HG03108 (cell line): ENCODE results near the gene BTBD9.

Source experiments
- ATAC-seq: cut with Tn5 transposase; IDR thresholded peaks from one replicate; pipeline ENCODE4 v1.9.1; 2021; ENCODE audit warnings: moderate library complexity; ENCODE audit not compliant: unreplicated experiment

BTBD9 gene

DNA sequence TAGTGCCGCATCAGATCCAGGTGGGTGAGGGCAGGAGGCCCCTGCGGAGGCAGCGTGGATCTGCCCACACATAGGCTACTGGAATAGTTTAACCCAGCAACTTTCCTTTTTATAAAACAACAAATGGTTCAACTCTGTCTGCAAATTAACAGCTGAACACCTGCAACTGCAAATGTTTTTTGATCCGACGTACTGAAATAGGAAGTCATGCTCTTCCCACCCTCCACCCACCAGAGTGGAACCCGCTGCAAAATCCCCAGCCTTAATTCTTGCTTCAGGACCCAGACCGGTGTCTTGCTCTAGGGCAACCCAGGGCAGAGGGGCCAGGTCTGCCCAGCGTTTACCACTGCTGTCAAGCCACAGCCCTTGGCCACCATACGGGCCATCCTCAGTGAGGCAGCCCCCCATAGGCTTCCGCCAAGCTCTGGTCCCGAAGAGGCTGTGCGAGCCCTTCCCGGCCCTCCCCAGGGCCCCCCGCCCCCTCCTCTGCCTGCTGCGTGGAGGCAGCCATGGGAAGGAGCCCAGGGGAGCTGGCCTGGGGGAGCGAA, 485.9 kb downstream of the BTBD9 start:
- ATAC-seq = no peak

DNA sequence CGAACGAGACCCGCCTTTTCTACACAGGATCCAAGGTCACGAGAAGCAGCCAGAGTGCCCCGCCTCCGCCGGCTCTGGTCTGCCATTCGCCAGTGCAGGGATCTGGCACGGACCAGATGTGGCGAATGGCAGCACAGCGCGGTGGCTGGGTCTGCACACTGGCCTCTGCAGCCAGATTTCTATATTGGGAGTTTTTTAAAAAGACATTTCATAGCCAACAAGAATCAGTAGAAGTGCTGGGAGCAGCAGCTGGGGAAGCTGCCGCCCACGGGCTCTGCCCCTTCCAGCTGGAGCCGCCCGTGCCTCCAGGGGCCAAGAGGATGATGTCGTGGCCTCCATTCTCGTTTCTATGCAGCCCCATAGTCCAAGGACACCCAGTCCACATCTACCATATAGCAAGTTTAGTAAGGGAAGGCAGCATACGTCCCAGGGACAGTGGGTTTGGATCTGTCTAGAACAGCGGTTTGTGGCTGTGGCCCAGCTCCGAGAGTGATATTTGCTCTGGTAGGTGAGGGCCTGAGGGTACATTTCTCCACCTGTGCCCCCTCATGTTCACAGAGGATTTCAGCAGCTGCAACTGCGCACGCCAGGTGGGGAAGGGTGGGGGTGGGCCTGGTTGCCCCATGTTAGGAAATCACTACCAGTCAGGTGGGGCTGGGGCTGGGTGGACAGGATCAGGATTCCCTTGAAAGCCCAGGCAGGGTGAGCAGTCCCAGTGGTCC, 486.5 kb downstream of the BTBD9 start:
- no peak for ATAC-seq

DNA sequence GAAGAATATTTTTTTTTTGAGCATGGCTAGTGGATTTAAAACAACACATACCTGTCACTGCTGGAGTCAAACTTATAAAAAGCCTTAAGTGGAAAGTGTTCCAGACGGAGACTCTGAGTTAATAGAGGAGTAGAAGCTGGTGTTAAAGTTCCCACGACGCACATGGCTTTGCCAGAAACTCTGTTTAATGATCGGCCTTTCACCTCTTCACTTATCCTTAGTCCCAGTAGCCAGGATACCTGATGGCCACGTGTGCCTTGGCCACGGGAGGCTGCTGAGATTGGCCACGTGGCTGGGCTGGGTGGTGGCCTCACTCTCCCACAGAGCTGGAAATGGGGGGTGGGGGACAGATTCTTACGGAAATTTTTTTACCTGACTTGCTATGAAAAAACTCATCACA, 487.1 kb downstream of the BTBD9 start:
- ATAC-seq = no peak

DNA sequence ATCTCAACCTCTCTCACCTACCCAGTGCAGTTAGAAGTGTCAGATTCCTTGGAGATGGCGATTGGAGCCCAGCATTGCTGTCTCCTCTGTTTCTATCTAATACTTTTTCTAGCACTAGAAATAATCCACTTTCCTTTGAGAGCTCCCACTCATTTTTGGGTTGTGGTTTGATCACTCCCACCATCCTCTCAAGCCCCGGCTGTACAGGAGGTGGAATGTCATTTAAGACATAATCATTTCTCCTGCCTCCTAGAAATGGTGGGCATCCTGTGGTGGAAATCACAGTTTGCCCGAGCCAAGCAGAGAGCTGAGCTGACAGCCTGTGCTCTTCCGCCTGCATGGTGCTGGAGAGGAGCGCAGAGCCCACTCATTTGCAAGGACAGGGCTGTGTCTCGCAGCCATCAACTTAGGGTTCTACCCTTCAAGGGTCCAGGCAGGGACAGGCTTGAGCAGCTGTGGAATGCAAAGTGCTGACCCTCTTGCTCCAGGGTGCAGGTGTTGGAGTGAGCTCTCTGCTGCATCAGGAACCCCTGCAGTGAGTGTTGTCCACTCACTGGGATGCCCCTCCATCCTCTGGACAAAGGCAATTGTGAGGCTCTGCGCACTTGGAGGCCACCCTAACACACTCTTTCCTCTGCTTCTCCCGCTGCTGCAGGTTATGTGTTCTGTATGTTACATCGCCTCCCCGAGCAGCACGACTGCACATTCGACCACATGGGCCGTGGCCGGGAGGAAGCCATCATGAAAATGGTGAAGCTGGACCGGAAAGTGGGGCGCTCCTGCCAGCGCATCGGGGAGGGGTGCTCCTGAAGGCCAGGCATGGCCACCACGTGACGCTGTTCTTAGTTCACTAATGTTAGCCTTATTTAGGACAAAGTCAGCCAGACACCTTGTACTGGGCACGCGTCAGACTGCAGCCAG, 487.9 kb downstream of the BTBD9 start:
- ATAC-seq = no peak

DNA sequence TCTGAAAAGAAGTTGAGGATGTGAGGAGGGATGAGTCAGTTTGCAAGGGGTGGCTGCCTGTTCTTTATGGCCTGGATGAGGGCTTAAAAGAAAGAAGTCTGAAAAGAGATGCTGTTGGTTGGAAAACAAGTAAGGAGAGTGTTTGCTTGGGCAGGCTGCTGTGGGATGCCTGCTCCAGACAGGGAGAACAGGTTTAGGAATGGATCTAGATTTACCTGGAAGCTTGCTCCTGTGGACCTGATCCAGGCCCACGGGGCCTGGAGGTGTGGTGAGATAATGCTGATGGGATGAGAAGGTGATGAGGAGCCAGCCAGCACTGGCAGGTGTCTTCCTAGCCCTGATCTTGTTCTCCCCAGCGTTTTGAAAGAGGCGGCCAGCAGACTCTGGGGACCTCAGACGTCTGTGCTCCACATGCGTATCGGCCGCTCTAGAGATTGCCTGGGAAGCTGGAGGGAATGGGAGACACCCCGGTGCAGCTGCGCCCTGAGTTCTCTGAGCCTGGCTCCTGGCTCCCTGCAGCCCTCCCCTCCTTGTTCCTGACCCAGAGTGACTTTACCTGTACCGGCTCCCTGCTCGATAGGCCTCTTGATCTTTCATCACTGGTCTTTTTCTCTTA, 488.9 kb downstream of the BTBD9 start:
- ATAC-seq = no peak

DNA sequence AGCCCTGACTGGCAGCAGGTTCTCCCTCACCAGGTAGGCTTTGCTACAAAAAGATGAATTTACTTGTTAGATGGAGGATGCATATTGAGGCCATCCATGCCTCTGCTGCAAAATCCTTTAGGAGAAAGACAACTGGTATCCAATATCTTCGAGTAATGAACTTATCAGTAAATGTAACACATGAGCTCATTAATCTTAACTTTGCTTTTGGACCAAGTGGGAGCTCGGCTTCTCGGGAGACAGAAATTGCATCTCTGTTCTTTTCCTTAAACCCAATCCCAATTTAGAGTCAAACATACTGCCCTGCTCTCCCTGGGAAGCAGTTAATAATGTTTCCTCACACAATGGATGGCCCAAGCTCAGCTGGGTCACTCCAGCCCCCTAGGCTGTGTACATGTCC, 489.7 kb downstream of the BTBD9 start:
- ATAC-seq = no peak

DNA sequence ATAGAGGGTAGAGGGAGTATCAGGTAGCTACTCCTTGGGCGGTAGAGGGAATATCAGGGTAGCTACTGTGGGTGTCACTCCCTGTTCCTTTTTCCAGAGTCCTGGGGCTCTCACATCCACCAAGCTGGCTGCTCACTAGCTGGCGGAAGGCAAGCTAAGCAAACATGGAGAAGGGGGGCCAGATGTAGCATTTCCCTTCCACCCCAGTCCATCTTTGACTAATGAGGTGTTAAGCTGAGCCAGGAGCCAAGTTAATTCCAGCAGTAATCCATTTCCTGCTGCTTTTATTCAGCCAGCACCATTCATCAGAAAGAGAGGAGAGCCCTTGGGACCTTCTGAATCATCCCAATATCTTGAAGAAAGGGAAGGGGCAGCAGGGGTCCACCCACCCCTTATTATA, 490.2 kb downstream of the BTBD9 start:
- no peak for ATAC-seq

DNA sequence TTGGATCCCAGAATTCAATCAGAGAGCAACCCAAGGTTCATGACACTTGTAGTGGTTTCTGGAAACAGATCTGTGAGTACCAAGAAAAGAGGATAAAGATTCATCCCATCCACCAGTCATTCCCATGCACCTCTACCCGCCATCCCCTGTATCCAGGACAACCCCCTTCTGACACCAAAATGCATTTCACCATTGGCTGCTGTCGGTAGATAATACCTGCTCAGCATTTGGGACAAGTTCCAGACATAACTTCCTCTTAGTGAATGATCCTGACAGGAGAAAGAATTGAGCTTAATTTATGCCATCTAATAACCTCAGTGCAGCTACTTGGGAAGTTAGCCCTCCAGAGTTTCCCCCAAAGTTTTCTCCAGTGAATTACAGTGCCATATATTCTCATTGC, 491.1 kb downstream of the BTBD9 start:
- no peak for ATAC-seq

DNA sequence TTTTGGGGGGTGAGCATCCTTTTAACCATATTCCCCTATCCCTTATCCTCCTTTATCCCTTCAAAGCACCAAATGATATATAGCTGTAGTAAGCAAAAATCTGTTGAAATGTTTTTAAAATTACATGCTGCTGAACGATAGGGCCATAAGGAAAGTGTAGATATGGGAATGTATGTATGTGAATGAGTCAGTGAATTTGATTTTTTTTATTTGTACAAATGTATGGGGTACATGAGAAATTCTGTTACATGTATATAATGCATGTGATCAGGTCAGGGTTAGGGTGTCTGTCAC, 493.0 kb downstream of the BTBD9 start:
- no peak for ATAC-seq

DNA sequence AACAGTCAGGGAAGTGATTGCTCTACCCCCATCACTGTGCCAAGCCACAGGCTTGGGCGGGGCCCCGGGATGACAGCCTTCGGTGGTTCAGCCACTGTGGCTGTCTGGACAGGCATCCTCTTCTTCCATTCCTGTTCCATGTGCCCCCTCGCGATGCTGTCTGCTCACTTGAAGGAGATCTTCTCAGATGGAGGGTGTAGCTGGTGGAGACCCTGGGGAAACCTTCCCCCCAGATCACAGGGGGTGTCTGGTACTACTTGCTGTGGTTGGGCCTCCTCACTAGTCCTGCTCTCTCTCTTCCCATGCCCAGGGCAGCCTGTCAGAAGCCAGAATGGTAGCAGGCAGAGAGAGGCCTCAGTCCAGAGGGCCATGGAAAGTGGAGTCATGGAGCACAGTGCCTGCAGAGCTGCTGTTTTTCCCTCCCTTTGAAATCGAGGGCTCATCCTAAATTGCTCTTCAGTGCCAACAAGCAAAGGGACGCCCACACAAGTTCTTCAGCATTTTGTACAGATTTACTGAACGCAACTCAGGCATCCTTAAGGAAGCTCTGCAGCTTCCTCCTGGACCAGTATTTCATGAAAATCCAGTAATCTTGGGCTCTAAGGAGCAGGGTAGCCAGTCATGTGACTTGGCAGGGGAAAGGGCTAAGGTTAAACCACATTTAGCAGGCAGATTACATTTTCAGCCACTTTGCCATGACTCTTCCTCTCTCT, 493.6 kb downstream of the BTBD9 start:
- no peak for ATAC-seq

DNA sequence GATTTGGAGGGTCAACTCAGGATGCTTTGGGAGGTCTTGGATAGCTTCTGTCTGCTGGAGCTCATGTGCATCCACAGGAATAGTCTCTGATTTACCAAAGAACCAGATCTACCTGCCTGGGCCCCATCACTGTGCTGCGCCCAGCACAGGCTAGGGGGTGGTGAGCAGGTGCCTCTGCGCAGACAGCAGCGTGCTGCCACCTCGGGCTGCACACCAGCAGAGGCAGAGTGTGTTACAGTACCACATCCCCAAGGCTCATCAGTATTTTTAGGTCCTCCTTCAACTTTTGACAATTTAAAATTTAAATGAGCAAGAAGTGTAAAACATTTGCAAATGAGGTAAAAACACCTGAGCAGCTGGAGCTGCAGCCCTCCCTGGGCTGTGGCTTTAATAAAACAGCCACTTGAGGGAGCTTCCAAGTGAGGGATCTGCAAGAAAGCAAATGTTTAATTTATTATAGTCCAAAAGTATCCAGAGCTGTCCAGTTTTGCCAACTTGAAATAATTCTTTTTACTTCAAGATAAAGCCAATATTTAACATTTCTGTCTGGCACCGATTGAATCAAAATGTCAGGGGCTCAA, 495.3 kb downstream of the BTBD9 start:
- ATAC-seq = no peak

DNA sequence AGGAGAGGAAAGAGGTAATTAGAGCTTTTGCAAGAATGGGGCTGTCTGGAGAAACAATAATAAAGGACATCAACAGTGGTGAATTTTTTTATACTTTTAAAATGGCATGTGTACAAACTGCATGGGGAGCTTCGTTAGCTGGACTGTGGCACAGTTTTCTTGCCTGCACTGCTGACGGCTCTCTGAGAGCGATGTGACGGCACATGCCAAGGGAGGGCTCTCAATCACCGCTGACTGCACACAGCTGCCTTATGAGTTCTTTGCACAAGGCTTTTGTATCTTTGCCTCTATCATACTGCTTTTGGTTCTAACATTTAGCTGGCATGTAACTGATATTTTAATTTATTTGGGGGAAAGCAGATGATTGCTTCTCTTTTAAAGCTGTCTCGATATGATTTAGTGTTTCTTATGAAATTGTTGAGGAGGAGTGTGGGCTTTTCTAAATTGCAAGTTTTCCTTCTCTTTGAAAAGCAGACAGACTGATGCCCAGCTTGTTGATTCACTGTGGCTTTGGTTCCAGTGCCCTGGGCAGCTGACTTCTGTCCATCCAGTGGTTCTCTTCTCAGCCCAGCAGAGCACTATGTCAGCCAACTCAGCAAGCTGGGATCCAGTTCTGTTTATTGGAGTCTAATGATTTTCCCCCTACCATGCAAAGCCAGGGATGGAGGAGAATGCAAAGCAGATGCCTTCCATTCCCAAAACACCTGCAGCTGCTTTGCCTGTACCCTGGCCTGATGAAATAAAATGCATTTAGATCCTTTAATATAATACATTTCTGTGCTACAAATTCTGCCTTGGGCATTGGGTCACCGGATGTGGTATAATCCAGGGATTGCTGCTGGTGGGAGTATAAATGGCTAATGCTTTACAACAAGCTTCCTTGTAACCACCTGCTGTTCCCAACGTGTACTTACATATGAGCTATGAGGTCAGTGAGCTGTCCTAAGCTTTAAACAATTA, 496.3 kb downstream of the BTBD9 start:
- ATAC-seq = no peak

DNA sequence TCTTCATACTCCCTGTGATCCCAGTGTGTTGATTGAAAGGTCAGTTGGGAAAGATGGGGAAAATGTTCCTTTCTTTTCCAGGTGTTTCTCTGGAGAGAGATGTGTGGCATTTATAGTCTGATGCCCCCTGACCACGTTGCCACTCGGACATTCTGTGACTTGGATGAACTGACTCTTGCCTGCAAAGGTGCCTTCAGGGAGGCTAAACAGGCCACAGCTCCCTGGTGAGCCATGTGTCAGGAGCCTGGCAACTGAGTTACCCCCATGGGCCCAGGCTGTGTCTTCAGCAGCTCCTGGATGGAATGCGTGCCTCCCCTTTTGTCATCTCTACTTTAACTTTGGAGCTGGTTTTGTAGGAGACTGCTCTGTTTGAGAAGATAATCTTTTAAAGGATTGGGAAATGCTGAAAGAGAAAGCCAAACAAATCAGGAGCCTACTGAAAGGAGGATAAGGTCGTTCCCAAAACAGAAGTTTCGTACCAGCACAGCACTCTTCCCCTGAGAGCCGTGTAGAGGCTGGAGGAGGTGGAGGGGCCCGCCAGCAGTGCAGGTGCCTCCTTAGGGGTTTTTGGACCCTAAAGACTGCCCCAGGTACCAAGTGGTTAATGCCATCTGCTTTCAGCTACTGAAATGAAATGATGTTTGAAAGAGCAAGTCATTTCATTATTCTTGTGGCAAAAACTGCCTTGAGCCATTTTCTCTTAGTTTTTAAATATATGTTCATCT, 497.4 kb downstream of the BTBD9 start:
- ATAC-seq = no peak

DNA sequence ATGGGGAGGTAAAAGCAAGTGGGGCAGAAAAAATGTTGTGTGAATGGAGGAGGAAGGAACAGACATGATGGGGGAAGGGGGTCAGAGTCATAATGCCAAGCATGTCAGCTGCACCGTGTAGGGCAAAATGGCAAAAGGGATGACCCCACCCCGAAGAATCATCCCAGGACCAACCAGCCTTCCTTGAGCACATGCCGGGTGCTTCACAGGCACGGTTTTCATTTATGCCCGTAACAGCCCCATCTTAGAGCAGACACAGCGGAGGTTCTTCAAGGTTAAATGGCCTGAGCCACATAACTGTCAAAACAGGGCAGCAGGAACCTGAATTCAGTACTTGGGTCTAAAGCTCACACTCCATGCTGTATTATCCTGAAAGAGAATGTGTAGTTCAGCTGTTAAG, 498.0 kb downstream of the BTBD9 start:
- ATAC-seq = no peak

DNA sequence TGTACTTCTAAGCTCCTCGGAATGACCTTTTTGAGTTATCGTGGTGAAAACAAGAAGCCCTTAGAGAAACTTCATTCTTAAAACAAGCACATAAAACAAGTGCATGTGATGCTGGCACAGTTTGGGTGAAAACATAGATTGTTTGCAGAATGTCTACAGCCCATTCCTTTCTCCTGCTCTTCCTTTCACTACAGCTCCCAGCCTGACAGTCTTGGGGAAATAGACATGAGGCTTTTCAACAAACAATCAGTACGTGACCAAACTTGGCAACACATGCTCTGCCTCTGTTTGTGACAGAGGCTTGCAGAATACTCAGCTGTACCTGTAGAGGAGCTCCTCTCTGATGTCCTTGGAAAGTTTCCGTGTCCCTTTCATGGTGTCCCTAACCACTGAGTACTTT, 498.6 kb downstream of the BTBD9 start:
- no peak for ATAC-seq

DNA sequence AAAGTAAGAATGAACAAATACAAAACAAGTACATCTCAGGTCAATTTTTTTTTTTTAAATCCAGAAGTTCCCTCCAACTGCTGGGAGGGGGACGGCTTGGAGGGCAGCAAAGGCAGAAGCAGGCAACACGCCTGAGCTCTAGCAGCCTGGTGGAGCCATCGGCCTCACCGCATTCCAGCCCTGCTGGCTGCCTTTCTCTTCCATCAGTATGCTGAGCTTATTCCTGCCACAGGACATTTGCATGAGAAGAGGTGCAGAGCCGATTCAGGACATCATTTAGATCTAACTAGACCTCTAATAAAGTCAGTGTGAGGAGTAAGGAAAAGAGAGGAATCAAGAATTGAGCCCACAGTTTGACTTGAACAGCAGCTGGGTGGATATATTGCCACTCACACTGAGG, 501.4 kb downstream of the BTBD9 start:
- no peak for ATAC-seq

DNA sequence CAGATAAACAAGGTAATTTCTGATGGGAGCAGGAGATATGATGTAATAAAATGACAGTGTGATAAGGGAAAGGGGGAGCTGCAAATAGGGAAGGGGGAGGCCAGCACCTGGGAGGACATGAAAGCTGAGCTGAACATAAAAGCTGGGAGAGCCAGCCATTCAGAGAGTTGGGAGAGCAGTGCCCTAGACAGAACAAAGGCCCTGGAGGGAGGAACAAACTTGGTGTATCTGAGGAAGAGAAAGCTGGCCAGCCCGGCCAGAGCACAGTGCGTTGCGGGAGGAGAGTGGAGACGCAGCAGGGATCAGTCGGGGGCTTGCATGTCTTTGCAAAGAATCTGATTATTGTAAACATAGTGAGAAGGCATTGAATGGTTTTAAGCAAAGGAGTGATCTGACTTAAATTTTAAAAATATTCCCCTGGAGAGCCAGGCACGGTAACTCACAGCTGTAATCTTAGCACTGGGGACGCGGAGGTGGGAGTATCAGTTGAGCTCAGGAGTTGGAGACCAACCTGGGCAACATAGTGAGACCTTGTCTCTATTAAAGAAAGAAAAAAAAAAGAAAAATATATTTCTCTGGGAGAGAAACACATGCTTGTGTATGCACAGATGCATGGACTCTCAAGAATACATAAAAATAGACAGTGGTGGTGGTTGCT, 502.0 kb downstream of the BTBD9 start:
- no peak for ATAC-seq

DNA sequence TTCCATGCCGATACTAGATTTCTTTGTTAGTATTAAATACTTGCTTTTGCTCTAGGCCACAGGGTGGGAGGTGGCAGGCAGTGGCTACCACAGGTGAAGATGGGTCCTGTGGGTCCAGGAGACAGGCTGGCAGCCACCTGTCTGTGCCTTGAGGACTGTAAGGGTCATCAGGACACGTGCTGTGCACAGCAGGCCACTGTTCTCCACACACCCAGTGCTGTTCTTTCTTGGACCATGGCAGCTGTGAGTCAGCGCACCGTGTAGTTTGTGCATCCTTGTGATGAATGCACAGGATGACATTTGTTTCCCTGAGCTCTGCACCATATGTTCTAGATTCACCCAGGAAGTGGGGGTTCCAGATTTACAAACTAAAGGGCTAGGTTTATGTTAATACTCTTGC, 503.2 kb downstream of the BTBD9 start:
- ATAC-seq = no peak

DNA sequence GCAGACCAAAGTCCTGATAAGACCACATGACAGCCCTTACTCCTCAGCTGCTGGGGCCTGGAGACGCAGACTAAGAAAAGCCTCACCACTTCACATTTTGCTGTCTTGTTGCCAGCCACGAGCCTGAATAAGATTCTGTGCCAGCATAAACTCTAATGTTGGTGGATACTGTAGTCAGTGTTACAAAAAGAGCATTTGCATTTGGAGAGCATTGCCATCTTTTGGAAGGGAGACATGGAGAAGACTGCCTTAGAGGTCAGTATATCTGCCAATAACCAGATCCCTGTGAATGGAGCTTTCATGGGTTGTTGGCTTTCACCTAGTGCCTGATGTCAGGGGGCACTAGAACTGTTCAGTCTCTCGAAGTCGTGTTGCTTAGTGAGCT, 505.0 kb downstream of the BTBD9 start:
- ATAC-seq = no peak
